Stimulated activated CD4-positive, alpha-beta T cell treated with anti-CD3 and anti-CD28 coated beads, TNF-alpha, amount 100 ng/mL, for 1 hour (primary cell): ENCODE data around the gene RPA4.
"Not testable (repeated sequence)": the region's sequence is repeated elsewhere in the genome, so short reads cannot be mapped to it uniquely, and the experiment has no call there.

ENCODE experiments used
- DNase-seq, 3 donors: peaks; one replicate each; pipeline ENCODE4 v3.0.0-alpha.2; 2020; ENCODE audit warnings: low read depth in 3 of 3, low spot score in 1 of 3

RPA4 gene

GRCh38 chrX:96883608-96884007 is at the start of gene RPA4:
TSS of gene RPA4 (plus strand) at chrX:96883908. CDS start at chrX:96884311, 403 bp downstream.
- no peak for DNase-seq

- no peak for DNase-seq
These were observed 49.6 kb upstream of the RPA4 start for GRCh38 chrX:96834137-96834536.

- no peak for DNase-seq
These were observed 47.9 kb upstream of the RPA4 start for GRCh38 chrX:96835660-96836289.

- DNase-seq, result no peak
These were observed 45.9 kb upstream of the RPA4 start for GRCh38 chrX:96837808-96838207.

GRCh38 chrX:96838537-96838936 is 45.2 kb upstream of the RPA4 start:
- DNase-seq, result no peak

GRCh38 chrX:96841325-96841724 is 42.4 kb upstream of the RPA4 start:
- no peak for DNase-seq

- DNase-seq, result not testable (repeated sequence)
These were observed 41.8 kb upstream of the RPA4 start for GRCh38 chrX:96841866-96842265.

GRCh38 chrX:96843566-96843965 is 40.1 kb upstream of the RPA4 start:
- no peak for DNase-seq

- DNase-seq, result no peak
These were observed 36.9 kb upstream of the RPA4 start for GRCh38 chrX:96846841-96847240.

GRCh38 chrX:96859422-96859821 is 24.3 kb upstream of the RPA4 start:
- not testable (repeated sequence) for DNase-seq

GRCh38 chrX:96861218-96861617 is 22.5 kb upstream of the RPA4 start:
- no peak for DNase-seq

GRCh38 chrX:96861661-96862060 is 22.0 kb upstream of the RPA4 start:
- no peak for DNase-seq

- no peak for DNase-seq
These were observed 319 bp downstream of the RPA4 start for GRCh38 chrX:96884027-96884426.

- DNase-seq, result no peak
These were observed 6.0 kb downstream of the RPA4 start for GRCh38 chrX:96889726-96890125.

- no peak for DNase-seq
These were observed 23.0 kb downstream of the RPA4 start for GRCh38 chrX:96906741-96907140.

GRCh38 chrX:96907516-96908272 is 24.0 kb downstream of the RPA4 start:
- DNase-seq, result no peak

- DNase-seq, result no peak
These were observed 25.6 kb downstream of the RPA4 start for GRCh38 chrX:96909291-96909690.

- no peak for DNase-seq
These were observed 35.2 kb downstream of the RPA4 start for GRCh38 chrX:96918864-96919263.

- DNase-seq, result no peak
These were observed 36.0 kb downstream of the RPA4 start for GRCh38 chrX:96919672-96920071.

GRCh38 chrX:96924581-96924980 is 40.9 kb downstream of the RPA4 start:
- no peak for DNase-seq

- no peak for DNase-seq
These were observed 45.3 kb downstream of the RPA4 start for GRCh38 chrX:96929036-96929435.
